GM18861 (cell line): ENCODE measurements around the gene ZNF609.

Source experiments
- ATAC-seq: cut with Tn5 transposase; IDR thresholded peaks from one replicate; pipeline ENCODE4 v1.9.1; 2021; ENCODE audit not compliant: unreplicated experiment

ZNF609 gene

DNA sequence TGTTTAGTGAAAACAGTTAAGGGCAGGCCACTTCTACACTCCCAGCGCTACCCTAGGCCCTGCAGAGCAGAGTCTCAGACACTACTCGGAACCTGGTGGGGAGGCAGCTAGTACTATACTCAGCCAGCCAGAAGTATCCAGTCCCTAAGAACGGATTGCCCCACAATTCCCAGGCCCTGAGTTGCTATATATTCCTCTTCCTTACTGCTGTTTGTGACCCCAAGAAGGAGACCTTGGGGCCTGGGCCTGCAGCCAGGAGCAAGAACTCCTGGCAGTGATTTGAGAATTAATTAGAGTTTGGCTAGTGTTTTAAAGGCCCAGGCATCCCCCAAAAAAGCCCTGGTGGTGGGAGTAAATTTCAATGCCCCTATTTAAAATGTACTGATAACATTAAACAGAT is 227.3 kb downstream of the ZNF609 start:
- no peak for ATAC-seq

DNA sequence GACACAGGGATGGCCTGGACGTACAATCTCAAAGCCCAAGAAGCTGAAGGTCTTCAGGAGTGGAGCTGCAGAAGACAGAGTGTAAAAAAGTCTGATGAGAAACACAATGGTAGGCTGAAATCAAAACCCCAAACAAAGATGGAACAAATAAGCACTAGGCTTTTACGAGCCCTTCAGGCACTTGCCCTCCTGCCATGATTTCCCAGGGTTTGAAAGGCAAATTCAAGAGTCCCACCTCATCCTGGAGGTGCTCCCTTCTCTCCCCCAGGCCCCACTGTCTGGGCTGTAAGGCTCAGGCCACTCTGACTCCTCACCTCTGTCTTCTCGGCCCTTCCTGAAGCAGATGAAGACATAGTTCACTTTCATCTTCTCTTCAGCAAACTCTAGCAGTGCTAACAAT is 228.4 kb downstream of the ZNF609 start:
- no peak for ATAC-seq

DNA sequence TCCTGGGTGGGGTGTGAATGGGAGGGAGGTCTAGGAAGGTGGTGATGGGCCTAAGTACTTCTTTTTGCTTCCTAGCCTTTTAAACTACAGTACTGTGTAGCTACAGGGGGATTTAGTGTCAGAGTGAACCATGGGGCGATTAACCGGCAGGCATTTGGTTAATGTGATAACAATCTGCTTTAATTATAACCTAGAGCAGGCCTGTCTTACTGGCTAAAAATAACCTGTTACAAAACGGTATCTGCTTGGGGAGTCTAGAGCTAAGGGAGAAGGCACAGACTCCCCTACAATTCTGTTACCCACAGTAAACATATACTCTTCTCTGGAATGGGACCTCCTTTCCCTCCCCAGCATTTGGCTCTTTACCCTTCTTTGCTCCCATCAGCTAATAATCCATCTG is 229.6 kb downstream of the ZNF609 start:
- no peak for ATAC-seq

DNA sequence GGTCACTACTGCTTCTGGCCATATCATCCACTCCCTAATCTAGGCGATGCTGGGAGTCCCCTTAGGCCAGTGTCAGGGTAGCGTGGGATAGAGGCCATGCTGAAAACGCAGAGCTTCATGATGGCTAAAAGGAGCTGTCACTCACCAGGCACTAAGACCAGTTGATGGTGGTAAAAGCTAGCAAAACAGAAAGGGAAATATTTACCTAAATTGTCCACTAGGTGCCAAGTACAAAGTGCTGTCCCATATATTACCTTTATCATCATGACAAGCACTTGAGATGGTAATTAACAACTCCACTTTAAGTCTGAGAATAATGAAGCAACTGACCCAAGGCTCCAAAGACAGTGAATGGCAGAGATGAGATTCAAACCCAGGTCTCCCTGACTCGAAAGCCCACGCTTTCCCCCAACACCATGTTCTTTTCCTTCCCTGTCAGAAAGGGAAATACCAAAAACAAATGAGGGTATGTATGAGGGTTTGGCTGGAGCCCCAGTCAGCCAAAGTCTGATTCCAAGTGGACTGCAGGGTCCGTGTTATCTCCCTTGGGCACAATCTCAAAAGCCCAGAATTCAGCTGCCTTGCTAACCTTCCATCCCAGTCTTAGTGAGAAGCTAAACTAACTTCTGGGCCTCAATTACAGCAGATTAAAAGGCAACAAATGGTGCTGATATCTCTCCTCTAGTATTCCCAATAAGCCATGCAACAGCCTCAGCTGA is 230.4 kb downstream of the ZNF609 start:
- no peak for ATAC-seq

DNA sequence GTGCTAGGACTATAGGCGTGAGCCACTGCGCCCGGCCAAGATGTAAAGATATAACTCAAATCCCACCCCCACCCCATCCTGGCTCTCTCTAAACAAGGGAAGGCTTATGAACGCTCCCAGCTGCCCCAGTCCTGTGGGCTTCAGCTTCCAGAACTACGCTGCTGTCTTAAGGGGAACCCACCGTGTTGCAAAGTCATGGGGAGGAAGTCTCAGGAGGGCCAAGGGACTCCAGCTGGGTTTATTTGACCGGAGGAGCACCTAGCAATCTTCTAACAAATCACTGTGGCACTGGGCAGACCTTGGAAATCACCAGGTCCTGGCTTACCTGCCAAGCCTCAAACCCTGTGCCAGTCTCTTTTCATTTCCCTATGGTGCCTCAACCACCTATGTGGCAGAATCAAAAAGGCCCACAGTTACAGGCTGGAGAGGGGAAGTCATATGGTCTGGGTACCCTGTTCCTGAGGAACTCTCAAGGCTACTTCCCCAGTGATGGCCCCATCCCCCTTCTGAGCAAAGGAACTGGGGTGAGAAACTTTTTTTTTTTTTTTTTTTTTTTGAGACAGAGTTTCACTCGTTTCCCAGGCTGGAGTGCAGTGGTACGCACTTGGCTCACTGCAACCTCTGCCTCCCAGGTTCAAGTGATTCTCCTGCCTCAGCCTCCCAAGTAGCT is 231.7 kb downstream of the ZNF609 start:
- no peak for ATAC-seq

DNA sequence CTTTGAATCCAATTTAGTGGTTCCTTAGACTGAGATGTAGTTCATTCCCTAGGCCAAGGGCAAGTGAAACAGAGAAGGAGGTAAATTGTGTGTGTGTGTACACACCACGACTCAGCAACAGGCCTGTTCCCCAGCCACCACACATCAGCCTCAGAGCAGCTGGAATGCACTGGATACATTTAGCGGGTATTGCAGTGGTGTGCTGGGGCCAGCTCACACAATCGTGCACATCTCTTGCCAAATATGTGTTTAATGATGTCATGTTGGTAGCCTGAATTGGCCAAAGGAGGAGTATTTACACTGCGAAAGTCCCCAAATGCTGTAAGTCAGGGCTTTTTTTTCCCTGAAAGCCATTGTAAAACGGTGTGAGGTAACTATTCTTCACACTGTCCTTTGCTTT is 232.8 kb downstream of the ZNF609 start:
- no peak for ATAC-seq

DNA sequence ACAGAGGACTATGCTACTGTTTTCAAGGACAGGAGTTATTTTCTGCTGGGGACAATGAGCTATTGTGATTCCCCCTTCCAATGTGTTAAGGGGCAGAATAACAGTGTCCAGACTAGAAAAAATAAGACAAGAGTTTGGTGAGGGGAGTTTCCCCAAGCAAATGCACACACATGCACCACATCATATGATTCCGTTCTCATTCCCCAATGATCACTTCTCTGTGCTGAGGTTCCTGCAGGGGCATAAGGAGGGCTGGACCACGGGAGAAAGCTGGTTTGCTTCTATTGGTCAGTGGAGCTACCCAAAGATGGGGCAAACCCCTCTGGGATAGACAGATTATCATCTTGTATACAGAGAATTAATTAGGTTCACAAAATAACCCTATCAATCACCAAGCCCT is 234.4 kb downstream of the ZNF609 start:
- no peak for ATAC-seq

DNA sequence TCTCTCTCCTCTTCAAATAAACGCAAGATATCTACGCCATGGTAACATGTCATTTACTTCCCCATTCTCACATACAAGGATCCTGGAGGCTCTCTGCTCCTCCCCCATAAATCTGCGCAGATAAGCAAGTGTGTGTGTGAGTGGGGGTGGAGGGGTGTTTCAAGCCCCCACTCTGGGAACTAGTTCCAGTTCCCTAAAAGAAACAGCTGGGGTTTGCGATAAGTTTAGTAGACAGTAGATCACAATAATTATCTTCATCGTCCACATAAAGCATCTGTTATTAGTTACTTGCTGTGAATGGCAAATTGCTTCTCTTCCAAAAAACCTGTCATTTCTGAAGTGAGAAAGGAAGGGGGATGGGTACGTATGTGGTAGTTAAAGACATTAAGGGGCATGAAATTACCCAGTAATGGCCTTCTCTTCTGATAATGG is 235.2 kb downstream of the ZNF609 start:
- ATAC-seq = no peak

DNA sequence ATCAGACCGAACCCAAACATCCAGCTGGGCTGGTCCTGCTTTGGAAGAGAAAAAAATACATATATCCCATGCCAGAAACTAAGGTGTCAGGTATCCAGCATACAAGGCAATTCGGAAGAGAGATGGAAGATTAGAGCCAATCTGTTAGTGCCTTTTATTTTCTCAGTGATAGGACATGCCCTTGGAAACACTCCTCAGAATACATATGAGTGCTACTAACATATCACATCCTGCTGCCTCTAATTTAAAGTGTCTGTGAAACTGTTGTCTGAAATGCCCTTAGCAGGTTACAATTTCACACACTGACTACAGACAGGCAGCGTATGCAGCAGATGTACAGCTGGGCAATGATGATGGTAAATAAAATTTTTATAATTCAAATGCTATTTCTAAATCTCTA is 236.1 kb downstream of the ZNF609 start:
- ATAC-seq = no peak

DNA sequence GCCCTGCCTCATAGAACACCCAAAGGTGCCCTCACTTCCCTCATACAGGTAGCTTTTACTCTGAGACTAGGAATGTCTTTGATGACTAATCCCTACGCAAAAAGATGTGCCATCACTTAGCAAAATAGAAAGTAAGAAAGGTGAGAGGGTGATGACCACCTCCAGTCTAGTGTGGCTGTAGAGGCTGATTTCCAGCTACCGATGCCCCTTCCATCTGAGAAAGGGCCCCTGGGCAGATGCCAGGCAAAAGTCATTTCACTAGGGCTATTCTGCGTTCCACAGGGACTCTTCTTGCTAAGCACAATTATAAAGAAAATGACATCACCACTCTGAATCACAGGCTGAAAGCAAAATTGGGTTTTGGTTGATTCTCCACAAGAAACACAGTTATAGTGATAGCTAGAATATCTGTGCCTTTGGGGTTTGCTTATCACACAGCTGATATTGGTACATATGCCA is 237.6 kb downstream of the ZNF609 start:
- ATAC-seq = no peak

DNA sequence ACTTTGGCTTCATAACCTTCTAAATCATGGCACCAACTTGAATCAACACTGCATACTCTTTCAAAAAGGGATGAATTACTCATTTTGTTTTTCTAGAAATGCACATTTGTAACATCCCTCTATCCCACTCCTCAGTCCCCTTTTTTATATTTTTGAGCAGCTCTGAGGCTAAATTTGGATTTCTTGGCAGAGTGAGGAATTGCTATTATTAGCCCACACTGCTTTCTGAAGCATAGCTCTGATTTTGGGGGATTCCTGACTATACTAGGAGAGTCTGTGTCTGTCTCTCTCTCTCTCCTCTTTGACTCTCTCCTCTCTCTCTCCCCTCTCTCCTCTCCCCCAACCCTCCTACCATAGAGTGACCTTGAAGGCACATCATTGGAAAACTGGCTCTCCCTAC is 238.4 kb downstream of the ZNF609 start:
- no peak for ATAC-seq

DNA sequence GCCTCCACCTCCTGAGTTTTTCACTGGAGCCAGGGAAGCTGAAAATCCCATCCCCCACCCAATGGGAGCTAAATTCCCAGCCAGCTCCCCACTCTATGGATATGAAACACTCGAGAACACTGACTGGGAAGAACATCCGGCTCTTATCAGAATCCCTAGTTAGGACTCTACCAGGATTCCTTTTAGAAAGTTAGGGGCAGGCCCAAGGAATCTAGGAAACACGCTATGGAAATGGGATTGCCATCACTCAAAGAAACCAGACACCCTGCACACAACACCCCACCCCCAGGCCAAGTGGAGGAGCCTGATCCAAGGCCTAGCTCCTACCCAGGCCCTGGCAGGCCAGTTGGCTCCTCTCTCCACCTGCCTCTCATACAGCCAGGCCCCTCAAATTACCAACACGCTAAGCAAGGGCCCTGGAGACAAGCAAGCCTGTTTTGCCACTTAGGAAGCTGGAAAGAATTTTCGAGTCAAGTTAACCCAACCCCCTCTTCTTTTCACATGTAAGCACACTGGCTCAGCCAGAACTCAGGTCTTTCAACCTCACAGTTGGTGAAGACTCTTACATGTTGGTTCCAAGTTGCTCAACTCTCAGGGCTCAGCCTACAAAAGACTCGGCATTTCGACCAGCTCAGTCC is 239.5 kb downstream of the ZNF609 start:
- no peak for ATAC-seq

DNA sequence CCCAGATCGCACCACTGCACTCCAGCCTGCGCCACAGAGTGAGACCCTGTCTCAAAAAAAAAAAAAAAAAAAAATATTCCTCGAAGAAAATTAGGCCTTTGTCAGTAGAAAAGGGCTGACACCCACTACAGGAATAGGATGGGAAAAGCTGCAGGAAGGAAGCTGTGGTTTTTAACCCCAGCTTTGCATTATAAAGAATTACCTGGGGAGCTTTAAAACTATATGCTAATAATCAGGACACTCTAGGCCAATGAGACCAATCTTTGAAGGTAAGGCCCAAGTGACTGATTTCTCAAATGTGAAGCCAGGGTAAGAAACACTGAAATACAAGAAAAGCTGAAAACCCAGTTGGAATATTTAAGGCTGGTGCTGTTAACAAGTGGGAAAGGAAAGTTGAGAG is 240.7 kb downstream of the ZNF609 start:
- no peak for ATAC-seq

DNA sequence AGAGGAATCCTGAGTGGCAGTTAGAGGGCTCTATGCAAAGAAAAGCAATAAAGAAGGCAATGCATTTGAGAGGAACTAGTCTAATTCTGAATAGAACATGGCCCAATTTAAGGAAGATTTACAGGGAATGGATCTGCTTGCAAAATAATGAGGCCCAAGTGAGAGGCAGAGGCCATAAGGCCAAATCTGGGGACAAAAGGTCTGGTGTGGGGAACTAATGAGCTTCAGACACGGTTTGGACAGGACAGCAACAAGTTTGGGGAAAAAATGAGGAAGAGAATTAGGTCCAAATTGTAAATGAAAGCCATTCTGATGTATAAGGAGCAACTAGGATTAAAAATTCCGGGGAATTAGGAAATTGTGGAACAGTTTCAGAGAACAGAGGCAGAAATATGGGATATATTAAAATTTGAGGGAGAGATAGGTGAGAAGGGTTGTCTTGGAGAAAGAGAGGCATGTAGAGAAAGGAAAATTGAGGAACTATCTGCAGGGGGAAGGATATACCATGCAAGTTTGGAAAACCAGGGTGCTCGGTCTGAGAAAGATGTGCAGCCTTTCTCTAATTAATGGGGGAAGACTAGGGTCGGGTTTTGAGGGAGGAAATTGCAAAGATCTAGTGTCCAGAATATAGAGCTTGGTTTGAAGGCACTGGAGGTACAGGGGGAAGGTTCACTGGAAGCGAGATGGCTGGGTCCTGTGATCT is 241.3 kb downstream of the ZNF609 start:
- no peak for ATAC-seq

DNA sequence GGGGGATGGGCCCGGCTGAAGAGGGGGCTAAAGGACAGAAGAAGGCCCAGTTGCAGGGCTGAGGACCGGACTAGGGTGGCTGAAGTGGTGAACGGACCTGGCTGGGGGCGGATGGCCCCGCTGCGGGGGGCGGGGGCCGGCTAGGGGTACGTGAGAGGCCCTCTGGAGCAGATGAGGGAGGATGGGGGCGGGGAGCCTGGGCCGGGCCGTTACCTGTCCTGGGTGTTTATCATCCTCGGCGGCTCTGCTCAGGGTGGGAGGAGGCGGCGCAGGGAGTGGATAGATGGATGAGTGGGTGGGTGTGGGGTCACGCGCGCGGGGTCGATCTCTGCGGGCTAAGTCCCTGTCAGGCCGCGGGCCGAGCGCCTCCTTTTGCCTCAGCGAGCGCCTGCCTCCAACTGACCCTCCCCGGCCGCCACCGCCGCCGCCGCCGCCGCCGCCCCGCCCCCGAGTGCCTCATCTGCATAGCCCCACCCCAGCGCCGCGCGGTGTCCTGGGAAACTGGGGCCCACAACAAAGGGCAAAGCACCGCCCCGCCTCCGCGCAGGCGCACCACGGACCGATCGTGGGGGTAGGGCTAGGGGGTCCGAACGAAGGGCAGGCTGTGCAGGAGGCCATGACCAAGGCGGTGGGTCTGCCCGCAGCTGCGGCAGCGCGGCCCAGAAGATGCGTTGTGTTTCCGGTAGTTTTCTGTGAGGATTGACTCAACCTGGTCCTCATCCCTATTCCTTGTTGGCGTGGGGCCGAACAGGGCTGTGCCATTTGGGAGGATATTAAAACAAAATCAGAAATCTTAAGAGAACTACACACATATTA is 242.6 kb downstream of the ZNF609 start:
- peak; percentile 80 for ATAC-seq

DNA sequence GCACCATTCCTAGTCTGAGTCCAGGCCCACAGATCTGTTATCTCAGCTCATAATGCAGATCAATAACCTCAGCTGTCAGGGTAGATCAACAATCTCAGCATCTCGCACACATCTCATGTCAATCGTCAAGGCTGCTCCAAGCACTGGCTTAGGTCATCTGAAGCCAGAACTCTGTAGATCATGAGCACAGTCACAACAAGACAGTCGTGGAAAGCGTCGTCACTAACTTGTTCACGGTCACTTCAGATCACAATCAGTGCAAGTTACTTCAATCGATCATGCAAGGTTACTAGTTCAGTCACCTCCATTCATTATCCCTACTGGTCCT is 243.2 kb downstream of the ZNF609 start:
- no peak for ATAC-seq

DNA sequence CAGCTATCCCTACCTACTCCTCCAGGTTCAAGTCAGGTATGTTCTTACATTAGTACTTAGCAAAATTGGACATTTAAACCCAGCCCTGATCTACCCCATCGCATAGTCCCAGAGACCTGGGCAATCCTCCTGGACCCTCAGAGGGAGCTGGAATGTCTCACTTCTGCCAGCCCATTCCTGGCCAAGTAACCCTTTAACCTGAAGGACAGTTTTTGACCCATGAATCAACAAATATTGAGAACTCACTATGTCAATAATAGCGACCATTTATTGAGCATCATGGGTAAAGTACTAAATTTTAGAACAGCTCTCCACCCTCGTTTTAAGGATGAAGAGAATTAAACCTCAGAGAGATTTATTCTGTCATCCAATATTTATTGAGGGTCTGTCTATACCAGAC is 244.6 kb downstream of the ZNF609 start:
- no peak for ATAC-seq

DNA sequence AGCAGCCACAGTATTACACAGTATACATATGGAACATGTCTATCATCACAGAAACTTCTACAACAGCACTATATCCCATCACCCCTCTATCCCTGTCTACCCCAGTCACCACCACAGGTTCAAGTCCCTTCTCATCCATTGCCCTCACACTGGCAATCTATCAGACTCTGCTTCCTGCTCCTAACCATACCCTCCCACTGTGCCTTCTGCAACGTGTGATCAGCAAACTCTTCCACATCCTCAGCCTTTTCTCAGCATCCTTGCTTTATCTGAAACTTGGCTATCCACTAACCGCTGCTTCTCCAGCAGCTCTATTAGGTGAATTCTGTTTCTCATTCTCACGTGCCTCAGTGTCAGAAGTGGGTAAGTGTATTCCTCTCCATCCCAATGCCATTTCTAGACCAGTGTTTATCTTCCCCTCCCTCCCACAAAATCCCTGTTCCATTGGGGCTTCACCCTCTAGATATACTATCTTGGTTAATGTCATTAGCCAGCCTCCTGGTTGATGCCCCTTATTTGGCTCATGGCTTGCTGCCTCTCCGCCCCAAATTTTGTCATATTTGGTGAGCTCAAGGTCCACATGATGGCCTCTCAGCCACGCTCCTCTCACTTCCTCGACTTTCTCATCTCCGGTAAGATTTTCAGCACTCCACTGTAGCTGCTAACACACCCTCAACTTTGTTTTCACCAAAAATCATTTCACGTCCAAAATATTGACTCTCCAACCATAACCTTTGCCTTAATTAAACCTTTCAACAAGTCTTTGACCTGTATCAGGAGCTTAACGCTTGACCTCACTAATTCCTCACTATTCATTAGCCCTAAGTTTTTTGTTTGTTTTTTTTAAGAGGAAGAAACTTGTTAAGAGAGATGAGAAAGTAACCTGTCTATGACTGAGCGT is 245.9 kb downstream of the ZNF609 start:
- ATAC-seq = no peak

DNA sequence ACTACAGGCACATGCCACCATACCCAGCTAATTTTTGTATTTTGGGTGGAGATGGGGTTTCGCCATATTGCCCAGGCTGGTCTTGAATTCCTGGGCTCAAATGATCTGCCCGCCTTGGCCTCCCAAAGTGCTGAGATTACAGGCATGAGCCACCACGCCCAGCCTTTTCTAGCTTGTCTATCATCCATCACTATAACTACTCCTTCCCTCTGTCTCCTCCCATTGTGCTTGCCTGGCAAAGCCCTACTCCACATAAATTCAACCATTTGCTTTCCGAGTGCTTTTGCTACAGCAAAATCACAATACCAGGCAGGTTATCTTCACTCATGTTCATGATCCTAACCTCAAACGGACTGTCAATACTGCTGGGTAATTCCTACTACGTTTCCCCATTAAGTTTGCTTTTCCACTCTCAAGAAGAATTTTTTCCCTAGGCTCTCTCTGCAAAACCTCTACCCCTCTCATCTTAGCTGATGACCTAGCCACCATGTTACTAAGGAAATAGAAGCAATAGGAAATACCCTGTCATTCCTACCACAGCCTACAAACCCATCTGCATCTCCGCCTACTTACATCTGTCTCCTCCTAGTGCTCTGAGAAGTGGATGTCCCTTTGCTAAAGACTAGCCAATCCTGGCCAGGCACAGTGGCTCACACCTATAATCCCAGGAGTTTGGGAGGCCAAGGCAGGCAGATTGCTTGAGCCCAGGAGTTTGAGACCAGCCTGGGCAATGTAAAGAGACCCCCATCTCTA is 250.5 kb downstream of the ZNF609 start:
- ATAC-seq = no peak
